Panc1 (cell line): Measurements from ENCODE around the gene BRF1. TPM values are rescaled to one million over a fixed set of nuclear protein-coding genes. Genes with fewer than 3 reads are reported as not detected.

Source experiments
- ATAC-seq: fragments of 200-7000 bp; cut with Tn5 transposase; 2 replicates; pipeline ENCODE4 v1.9.1; 2020; ENCODE audit warnings: mild to moderate bottlenecking, moderate library complexity
- BruUV-seq: library from RNA; stranded (reverse); fragments of 400-500 nt; replicated peaks from 2 replicates; lab custom pipeline; 2021; lab: Mats Ljungman, UMichigan
- CTCF ChIA-PET: fragments of 300-600 bp; sonication (Branson Sonifier 250); formaldehyde crosslinking; loops from one replicate; lab custom pipeline; 2022; ENCODE audit warnings: antibody characterized with exemption; lab: Charles Lee
- POLR2A ChIA-PET: fragments of 300-600 bp; sonication (Branson Sonifier 250); formaldehyde crosslinking; loops from one replicate; lab custom pipeline; 2022; ENCODE audit warnings: antibody characterized with exemption; lab: Charles Lee
- DNase-seq: peaks from one replicate; pipeline ENCODE4 v3.0.0-alpha.2; 2010; ENCODE audit warnings: low read depth, low spot score
- H3K27ac ChIP-seq: 2 replicates; pipeline ENCODE4 v1.5.1; 2011; ENCODE audit warnings: mild to moderate bottlenecking, low read length, inconsistent platforms
- H3K27me3 ChIP-seq: fragments of 200-500 bp; sonication (Bioruptor generic); 2 replicates; pipeline ENCODE4 v1.6.0; 2014; ENCODE audit warnings: low read length, inconsistent platforms; ENCODE audit not compliant: control insufficient read depth, insufficient read depth
- H3K36me3 ChIP-seq: fragments of 200-500 bp; sonication (Bioruptor generic); 2 replicates; pipeline ENCODE4 v1.5.1; 2014; ENCODE audit warnings: inconsistent platforms, mild to moderate bottlenecking, low read length, moderate library complexity; ENCODE audit not compliant: control insufficient read depth, insufficient read depth
- H3K4me1 ChIP-seq: 2 replicates; pipeline ENCODE4 v1.5.1; 2011; ENCODE audit warnings: inconsistent platforms, mild to moderate bottlenecking, low read length, moderate library complexity; ENCODE audit not compliant: control insufficient read depth, insufficient read depth
- H3K4me3 ChIP-seq, 2 experiments: 2 replicates each; pipeline ENCODE4 v1.5.1; 2011 to 2012; ENCODE audit warnings: low read depth in 2 of 2, low read length in 2 of 2, mild to moderate bottlenecking in 2 of 2, inconsistent platforms in 1 of 2, moderate library complexity in 1 of 2
- H3K9me3 ChIP-seq: fragments of 200-500 bp; sonication (Bioruptor generic); 2 replicates; pipeline ENCODE4 v1.5.1; 2014; ENCODE audit warnings: low read depth, mild to moderate bottlenecking, inconsistent platforms, low read length, moderate library complexity; ENCODE audit not compliant: control insufficient read depth, insufficient read depth
- CTCF ChIP-seq: fragments of 450-650 bp; IDR thresholded peaks from 2 replicates; pipeline ENCODE4 v1.5.1; 2017; ENCODE audit warnings: mild to moderate bottlenecking
- POLR2AphosphoS5 ChIP-seq: IDR thresholded peaks from 2 replicates; pipeline ENCODE4 v1.6.1; 2012; ENCODE audit warnings: mild to moderate bottlenecking, low read depth, low read length, moderate library complexity
- REST ChIP-seq, 2 experiments: IDR thresholded peaks; 2 replicates each; pipeline ENCODE4 v1.6.1; 2011 to 2012; ENCODE audit warnings: low read depth in 2 of 2, control low read depth in 1 of 2, low read length in 1 of 2, mild to moderate bottlenecking in 1 of 2, moderate library complexity in 1 of 2; ENCODE audit not compliant: insufficient read depth in 1 of 2
- SIN3A ChIP-seq: IDR thresholded peaks from 2 replicates; pipeline ENCODE4 v1.6.1; 2012; ENCODE audit warnings: low read depth, mild to moderate bottlenecking, low read length, moderate library complexity, borderline replicate concordance; ENCODE audit not compliant: insufficient read depth
- TCF7L2 ChIP-seq: IDR thresholded peaks from 2 replicates; pipeline ENCODE4 v1.6.1; 2011; ENCODE audit warnings: mild to moderate bottlenecking, low read depth, low read length, inconsistent platforms
- in situ Hi-C: cut with HindIII; loops from 2 replicates; pipeline ENCODE4 v1.10.0; 2016; ENCODE audit warnings: low sequenced_read_pairs, low pct_unique_long_range_greater_than_20kb
- intact Hi-C: fragments of 100-400 bp; cut with micrococcal nuclease; formaldehyde crosslinking; loops from one replicate; pipeline ENCODE4 v1.10.0; 2022; ENCODE audit not compliant: unreplicated experiment
- total RNA-seq: library from RNA; stranded (reverse); gene quantifications from one replicate; pipeline ENCODE4 v1.2.1, GENCODE V29; 2021; ENCODE audit not compliant: unreplicated experiment

Gene BRF1
- total RNA-seq, 1 experiment from 2014 or later, result 25.0 TPM

- H3K9me3 ChIP-seq, result no peaks in the 10 kb centered on the region
- no TSS peak for BruUV-seq
- H3K4me1 ChIP-seq, result no peaks in the 10 kb centered on the region; the same call in 1 of the 2 replicates
- DNase-seq (no peak), ATAC-seq (no peak)
- no peaks in the 10 kb centered on the region for H3K36me3 ChIP-seq
- ChIA-PET POLR2A (interaction anchor here (0.7 kb wide), 1 partner anchor 35 kb away, joined by 6 read pairs; no protein-coding TSS in a partner anchor), CTCF (no interaction called here)
- TF ChIP-seq TCF7L2, result no peak
- in situ Hi-C loops, result no loop called here
- no peaks in the 10 kb centered on the region for H3K27me3 ChIP-seq
- no peak overlapping the region for H3K27ac ChIP-seq
- H3K4me3 ChIP-seq, result no peak overlapping the region
- intact Hi-C loops, result no loop called here
Measured at GRCh38 chr14:105187935-105188524, 112.8 kb downstream of the BRF1 start.

GRCh38 chr14:105187116-105187515, 113.7 kb downstream of the BRF1 start:
- H3K4me3 ChIP-seq, result no peak overlapping the region
- no peak overlapping the region for H3K27ac ChIP-seq
- no peaks in the 10 kb centered on the region for H3K9me3 ChIP-seq
- in situ Hi-C loops (no loop called here), intact Hi-C loops (no loop called here)
- H3K27me3 ChIP-seq, result no peaks in the 10 kb centered on the region
- TF ChIP-seq REST (IDR thresholded peaks at IDR 0.05; ENCODE audit: insufficient read depth in 1 of 2, low read depth in 2 of 2, low read length in 1 of 2), result no peak
- TF ChIP-seq CTCF, result no peak
- TF ChIP-seq POLR2AphosphoS5, result no peak
- no peak for TF ChIP-seq SIN3A
- no peak for TF ChIP-seq TCF7L2
- H3K36me3 ChIP-seq, result no peaks in the 10 kb centered on the region
- H3K4me1 ChIP-seq, result no peaks in the 10 kb centered on the region; the same call in 1 of the 2 replicates
- ChIA-PET POLR2A (no interaction called here), CTCF (no interaction called here)
- BruUV-seq, result no TSS peak
- DNase-seq (no peak), ATAC-seq (no peak)

GRCh38 chr14:105185973-105186372, 114.8 kb downstream of the BRF1 start:
- no peaks in the 10 kb centered on the region for H3K36me3 ChIP-seq
- H3K27ac ChIP-seq, result no peak overlapping the region
- CTCF ChIA-PET, result interaction anchor here (0.6 kb wide), 3 partner anchors 21 to 290 kb away, joined by 4 to 9 read pairs (median 4); no protein-coding TSS in a partner anchor
- no peak overlapping the region for H3K4me3 ChIP-seq
- POLR2A ChIA-PET, result no interaction called here
- in situ Hi-C loops, result no loop called here
- H3K4me1 ChIP-seq, result no peaks in the 10 kb centered on the region; the same call in 1 of the 2 replicates
- DNase-seq, result no peak
- ATAC-seq, result no peak
- no peaks in the 10 kb centered on the region for H3K9me3 ChIP-seq
- H3K27me3 ChIP-seq, result no peaks in the 10 kb centered on the region
- intact Hi-C loops, result no loop called here
- BruUV-seq, result no TSS peak
- TF ChIP-seq TCF7L2 (no peak), CTCF (no peak), POLR2AphosphoS5 (no peak), REST (IDR thresholded peaks at IDR 0.05; ENCODE audit: insufficient read depth in 1 of 2, low read depth in 2 of 2, low read length in 1 of 2) (no peak), SIN3A (no peak)
